Measurements from ENCODE around the gene REG3G. TPM values are rescaled to one million over a fixed set of nuclear protein-coding genes. Genes with fewer than 3 reads are reported as not detected.

REG3G gene
- total RNA-seq, 3 donors from 2014 or later: not detected

DNA sequence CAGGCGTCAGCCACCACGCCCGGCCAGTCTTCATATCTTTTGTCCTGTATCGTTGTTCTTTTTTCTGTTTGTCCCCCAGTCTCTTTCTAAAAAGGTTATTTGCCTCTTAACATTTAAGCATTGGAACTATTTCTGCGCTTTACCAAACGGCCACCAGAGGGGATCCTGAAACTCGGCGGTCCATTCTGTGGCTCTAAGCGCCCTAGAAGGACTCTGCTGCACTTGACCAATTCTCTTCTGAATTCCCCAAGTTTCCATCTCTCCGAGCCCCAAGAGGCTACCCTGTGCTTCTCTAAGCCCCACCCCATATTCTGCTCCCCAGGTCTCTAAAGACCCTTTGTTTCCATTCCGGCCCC is 33.1 kb upstream of the REG3G start:
- DNase-seq: peak in 1 of 3 donors; percentile 16
- Histone ChIP-seq H3K36me3 (ENCODE audit: low read depth) (no peaks in the 10 kb centered on the region), H3K4me1 (ENCODE audit: low read depth) (no peaks in the 10 kb centered on the region), H3K4me3 (no peak overlapping the region), H3K9me3 (no peaks in the 10 kb centered on the region)
- intact Hi-C loops (cut with DNase I, micrococcal nuclease): no loop called here
- ATAC-seq: peak; percentile 25
- TF ChIP-seq, protein P1, sequence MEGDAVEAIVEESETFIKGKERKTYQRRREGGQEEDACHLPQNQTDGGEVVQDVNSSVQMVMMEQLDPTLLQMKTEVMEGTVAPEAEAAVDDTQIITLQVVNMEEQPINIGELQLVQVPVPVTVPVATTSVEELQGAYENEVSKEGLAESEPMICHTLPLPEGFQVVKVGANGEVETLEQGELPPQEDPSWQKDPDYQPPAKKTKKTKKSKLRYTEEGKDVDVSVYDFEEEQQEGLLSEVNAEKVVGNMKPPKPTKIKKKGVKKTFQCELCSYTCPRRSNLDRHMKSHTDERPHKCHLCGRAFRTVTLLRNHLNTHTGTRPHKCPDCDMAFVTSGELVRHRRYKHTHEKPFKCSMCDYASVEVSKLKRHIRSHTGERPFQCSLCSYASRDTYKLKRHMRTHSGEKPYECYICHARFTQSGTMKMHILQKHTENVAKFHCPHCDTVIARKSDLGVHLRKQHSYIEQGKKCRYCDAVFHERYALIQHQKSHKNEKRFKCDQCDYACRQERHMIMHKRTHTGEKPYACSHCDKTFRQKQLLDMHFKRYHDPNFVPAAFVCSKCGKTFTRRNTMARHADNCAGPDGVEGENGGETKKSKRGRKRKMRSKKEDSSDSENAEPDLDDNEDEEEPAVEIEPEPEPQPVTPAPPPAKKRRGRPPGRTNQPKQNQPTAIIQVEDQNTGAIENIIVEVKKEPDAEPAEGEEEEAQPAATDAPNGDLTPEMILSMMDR (IDR thresholded peaks at IDR 0.05): no peak

DNA sequence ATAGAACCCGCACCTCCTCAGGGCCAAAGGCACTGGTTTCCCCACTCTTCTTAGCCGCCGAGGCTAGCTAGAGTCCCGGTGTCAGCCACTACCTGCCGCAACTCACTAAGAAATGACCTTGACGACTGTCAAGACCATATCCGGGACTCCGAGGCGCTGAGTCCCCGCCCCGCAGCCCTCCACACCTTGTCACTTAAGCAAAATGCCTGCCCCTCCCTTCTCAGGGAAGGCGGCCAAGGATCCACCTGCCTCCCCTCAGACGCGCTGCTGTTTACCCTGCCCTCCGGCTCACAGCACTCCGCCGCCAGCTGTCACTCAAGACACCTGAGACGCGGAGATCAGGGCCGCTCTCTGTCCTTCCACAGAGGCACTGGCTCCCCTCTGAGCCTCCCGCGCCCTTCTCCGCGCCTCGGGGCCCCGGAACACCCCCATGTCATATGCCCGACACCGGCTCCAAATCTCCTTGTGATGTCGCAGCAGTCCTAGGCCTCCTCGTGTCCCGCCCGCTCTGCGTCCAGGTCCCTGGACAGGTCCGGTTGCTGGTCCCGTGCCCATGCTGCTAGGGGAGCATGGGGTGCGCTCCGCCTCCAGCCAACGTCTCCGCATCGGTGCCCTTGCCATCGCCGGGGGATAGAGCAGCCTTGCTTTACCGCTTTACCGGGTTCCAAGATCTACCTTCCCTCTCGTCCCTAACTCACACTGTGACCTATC is 32.5 kb upstream of the REG3G start:
- Histone ChIP-seq H3K4me1 (ENCODE audit: low read depth) (no peaks in the 10 kb centered on the region), H3K4me3 (no peak overlapping the region), H3K36me3 (ENCODE audit: low read depth) (no peaks in the 10 kb centered on the region), H3K9me3 (no peaks in the 10 kb centered on the region)
- DNase-seq: peak; percentile 42 to 53 (median 50)
- TF ChIP-seq, protein P1 (IDR thresholded peaks at IDR 0.05): no peak
- intact Hi-C loops (cut with DNase I, micrococcal nuclease): no loop called here
- peak; percentile 63 for ATAC-seq

DNA sequence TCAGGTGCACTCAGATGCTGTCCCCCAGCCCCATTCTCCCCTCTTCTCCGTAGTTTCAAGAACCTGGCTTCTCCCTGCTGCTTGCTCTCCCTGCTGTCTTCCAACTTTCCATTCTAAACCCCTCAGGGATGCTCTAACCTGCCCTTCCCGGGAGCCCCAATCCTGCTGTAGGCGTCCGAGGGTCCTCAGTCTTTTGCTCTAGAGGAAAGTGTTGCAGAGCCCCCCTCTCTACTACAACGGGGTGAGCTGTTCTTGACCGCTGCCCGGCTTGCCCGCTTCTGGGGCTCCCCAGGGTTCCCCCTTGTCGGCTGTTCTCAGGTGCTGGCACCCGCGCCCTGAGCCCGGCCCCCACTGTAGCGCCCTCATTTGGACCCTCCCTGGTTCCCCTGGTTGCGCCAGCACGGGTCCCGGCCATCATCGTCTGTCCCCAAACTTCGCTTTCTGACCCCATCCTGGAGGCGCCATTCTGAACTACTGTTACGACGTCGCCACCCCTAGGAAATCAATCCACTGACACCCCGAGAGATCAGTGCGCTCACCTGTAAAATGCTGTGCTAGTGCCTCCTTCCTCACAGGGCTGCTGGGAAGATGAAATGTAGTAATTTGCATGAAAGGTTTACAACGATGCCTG is 31.9 kb upstream of the REG3G start:
- no peak overlapping the region for H3K4me3 ChIP-seq
- TF ChIP-seq, protein P1 (IDR thresholded peaks at IDR 0.05): no peak
- ATAC-seq (no peak), DNase-seq (no peak)
- H3K9me3 ChIP-seq: no peaks in the 10 kb centered on the region
- H3K36me3 ChIP-seq (ENCODE audit: low read depth): no peaks in the 10 kb centered on the region
- intact Hi-C loops (cut with DNase I, micrococcal nuclease): no loop called here
- no peaks in the 10 kb centered on the region for H3K4me1 ChIP-seq (ENCODE audit: low read depth)

DNA sequence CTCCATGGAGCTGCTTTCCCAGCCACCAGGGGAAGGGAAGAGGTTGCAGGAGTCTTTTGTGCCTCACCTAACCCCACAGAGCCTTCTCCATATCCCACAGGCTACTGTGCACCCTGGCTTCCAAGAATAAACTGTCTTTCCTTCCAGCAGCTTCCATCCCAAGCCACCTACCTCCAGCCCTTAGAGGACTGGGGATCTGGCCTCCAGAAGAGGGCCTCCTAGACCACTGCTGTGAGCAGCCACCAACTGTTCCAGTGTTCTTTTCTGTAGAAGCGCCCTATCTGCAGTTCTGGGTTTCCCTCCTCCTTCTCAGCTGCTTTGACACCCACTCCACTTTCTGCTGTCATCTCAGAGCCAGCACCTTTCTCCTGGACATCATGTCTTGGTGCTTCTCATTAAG is 30.7 kb upstream of the REG3G start:
- DNase-seq (no peak), ATAC-seq (no peak)
- no peak overlapping the region for H3K4me3 ChIP-seq
- no peaks in the 10 kb centered on the region for H3K4me1 ChIP-seq (ENCODE audit: low read depth)
- TF ChIP-seq, protein P1 (IDR thresholded peaks at IDR 0.05): no peak
- H3K36me3 ChIP-seq (ENCODE audit: low read depth): no peaks in the 10 kb centered on the region
- no peaks in the 10 kb centered on the region for H3K9me3 ChIP-seq
- intact Hi-C loops (cut with DNase I, micrococcal nuclease): no loop called here

DNA sequence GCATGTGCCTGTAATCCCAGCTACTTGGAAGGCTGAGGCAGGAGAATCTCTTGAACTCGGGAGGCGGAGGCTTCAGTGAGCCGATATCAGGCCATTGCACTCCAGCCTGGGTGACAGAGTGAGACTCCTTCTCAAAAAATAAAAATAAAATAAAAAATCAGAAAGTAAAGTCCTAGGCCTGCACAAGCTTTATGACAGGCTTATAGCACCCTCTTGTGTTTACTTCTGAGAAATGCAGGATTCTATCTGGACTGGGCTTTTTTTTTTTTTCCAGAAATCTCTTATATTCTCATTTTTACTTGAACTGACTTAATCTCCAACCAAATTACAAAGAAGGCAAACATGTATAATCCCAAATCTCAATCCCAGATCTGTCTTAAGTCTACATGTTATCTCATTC is 26.1 kb upstream of the REG3G start:
- ATAC-seq: no peak
- no peaks in the 10 kb centered on the region for H3K9me3 ChIP-seq
- TF ChIP-seq, protein P1 (IDR thresholded peaks at IDR 0.05): no peak
- no peaks in the 10 kb centered on the region for H3K4me1 ChIP-seq (ENCODE audit: low read depth)
- H3K36me3 ChIP-seq (ENCODE audit: low read depth): no peaks in the 10 kb centered on the region
- intact Hi-C loops (cut with DNase I, micrococcal nuclease): no loop called here
- no peak for DNase-seq
- H3K4me3 ChIP-seq: no peak overlapping the region
